ENCODE results near the gene MAGI2. TPM values are rescaled to one million over a fixed set of nuclear protein-coding genes. Genes with fewer than 3 reads are reported as not detected.

Gene MAGI2
- total RNA-seq, 2 donors from 2014 or later = 10.3 to 19.2 TPM

- Histone ChIP-seq H3K4me3 (ENCODE audit: low read length) (no peak overlapping the region), H3K4me1 (ENCODE audit: control insufficient read depth, insufficient read depth, low read length) (peaks cover 3% of the 10 kb centered on the region), H3K9me3 (ENCODE audit: control insufficient read depth, low read length) (no peaks in the 10 kb centered on the region), H3K9ac (ENCODE audit: extremely low read depth, low read length, poor library complexity, severe bottlenecking) (no peak overlapping the region), H3K27me3 (ENCODE audit: control insufficient read depth, insufficient read depth, low read length, poor library complexity, severe bottlenecking) (no peaks in the 10 kb centered on the region), H3K27ac (ENCODE audit: low read depth, low read length) (no peak overlapping the region), H3K36me3 (ENCODE audit: control insufficient read depth, insufficient read depth, low read length) (no peaks in the 10 kb centered on the region)
- WGBS, 2 experiments (ENCODE audit: insufficient coverage in 1 of 2, insufficient read length in 1 of 2) = 60 to 64% methylated on average over 1 of the region's 2 CpGs
- no peaks in the 10 kb centered on the region for H3K9me3 Mint-ChIP-seq
- TF ChIP-seq CTCF (conservative IDR thresholded peaks at IDR 0.05) = no peak
- no peaks in the 10 kb centered on the region for H3K4me1 Mint-ChIP-seq
- no peak overlapping the region for H3K27ac Mint-ChIP-seq
- DNase-seq = no peak
- no peak overlapping the region for H3K4me3 Mint-ChIP-seq
- peaks cover 1% of the 10 kb centered on the region for H3K27me3 Mint-ChIP-seq (ENCODE audit: insufficient read depth)
- no peaks in the 10 kb centered on the region for H3K36me3 Mint-ChIP-seq (ENCODE audit: low read depth)
These were observed 172.0 kb downstream of the MAGI2 start for GRCh38 chr7:79281426-79281825.

GRCh38 chr7:79272938-79273337 lies 180.5 kb downstream of the MAGI2 start:
- Mint-ChIP-seq H3K36me3 (ENCODE audit: low read depth) (no peaks in the 10 kb centered on the region), H3K27ac (no peak overlapping the region), H3K4me3 (no peak overlapping the region), H3K9me3 (no peaks in the 10 kb centered on the region), H3K27me3 (ENCODE audit: insufficient read depth) (no peaks in the 10 kb centered on the region), H3K4me1 (peaks cover 6% of the 10 kb centered on the region)
- WGBS, 2 experiments (ENCODE audit: insufficient coverage in 1 of 2, insufficient read length in 1 of 2) = 86 to 93% methylated on average over 1 to 2 of the region's 2 CpGs
- H3K27me3 ChIP-seq (ENCODE audit: control insufficient read depth, insufficient read depth, low read length, poor library complexity, severe bottlenecking) = no peaks in the 10 kb centered on the region
- H3K9ac ChIP-seq (ENCODE audit: extremely low read depth, low read length, poor library complexity, severe bottlenecking) = no peak overlapping the region
- peaks cover 4% of the 10 kb centered on the region for H3K4me1 ChIP-seq (ENCODE audit: control insufficient read depth, insufficient read depth, low read length)
- DNase-seq = no peak
- TF ChIP-seq CTCF (conservative IDR thresholded peaks at IDR 0.05) = no peak
- H3K27ac ChIP-seq (ENCODE audit: low read depth, low read length) = no peak overlapping the region
- H3K4me3 ChIP-seq (ENCODE audit: low read length) = no peak overlapping the region
- H3K36me3 ChIP-seq (ENCODE audit: control insufficient read depth, insufficient read depth, low read length) = no peaks in the 10 kb centered on the region
- no peaks in the 10 kb centered on the region for H3K9me3 ChIP-seq (ENCODE audit: control insufficient read depth, low read length)

GRCh38 chr7:79272066-79272669 lies 181.3 kb downstream of the MAGI2 start:
- H3K4me3 ChIP-seq (ENCODE audit: low read length) = no peak overlapping the region
- peaks cover 4% of the 10 kb centered on the region for H3K4me1 ChIP-seq (ENCODE audit: control insufficient read depth, insufficient read depth, low read length)
- H3K27ac ChIP-seq (ENCODE audit: low read depth, low read length) = no peak overlapping the region
- Mint-ChIP-seq H3K4me3 (no peak overlapping the region), H3K27me3 (ENCODE audit: insufficient read depth) (no peaks in the 10 kb centered on the region), H3K9me3 (no peaks in the 10 kb centered on the region), H3K4me1 (peaks cover 6% of the 10 kb centered on the region), H3K27ac (no peak overlapping the region), H3K36me3 (ENCODE audit: low read depth) (no peaks in the 10 kb centered on the region)
- peak; percentile 83 for TF ChIP-seq CTCF (conservative IDR thresholded peaks at IDR 0.05)
- no peaks in the 10 kb centered on the region for H3K9me3 ChIP-seq (ENCODE audit: control insufficient read depth, low read length)
- 40% methylated on average over 4 of the region's 4 CpGs; no CpG with 5 or more reads in 1 of the 2 experiments for WGBS, 2 experiments (ENCODE audit: insufficient coverage in 1 of 2, insufficient read length in 1 of 2)
- no peaks in the 10 kb centered on the region for H3K27me3 ChIP-seq (ENCODE audit: control insufficient read depth, insufficient read depth, low read length, poor library complexity, severe bottlenecking)
- DNase-seq = no peak
- H3K36me3 ChIP-seq (ENCODE audit: control insufficient read depth, insufficient read depth, low read length) = no peaks in the 10 kb centered on the region
- H3K9ac ChIP-seq (ENCODE audit: extremely low read depth, low read length, poor library complexity, severe bottlenecking) = no peak overlapping the region
